HL-60 (cell line): ENCODE results near the gene ZC3H12C.

Experiments used
- CTCF ChIP-seq: IDR thresholded peaks from one replicate; pipeline ENCODE4 v1.5.1; 2011; ENCODE audit warnings: low read length, control low read depth, inconsistent platforms; ENCODE audit not compliant: insufficient read depth
- POLR2AphosphoS5 ChIP-seq: IDR thresholded peaks from 2 replicates; pipeline ENCODE4 v1.6.1; 2012; ENCODE audit warnings: low read depth
- TF ChIP-seq, protein P1 (sequence below): IDR thresholded peaks from 2 replicates; pipeline ENCODE4 v1.6.1; 2012; ENCODE audit warnings: low read depth; ENCODE audit not compliant: insufficient replicate concordance

DNA sequence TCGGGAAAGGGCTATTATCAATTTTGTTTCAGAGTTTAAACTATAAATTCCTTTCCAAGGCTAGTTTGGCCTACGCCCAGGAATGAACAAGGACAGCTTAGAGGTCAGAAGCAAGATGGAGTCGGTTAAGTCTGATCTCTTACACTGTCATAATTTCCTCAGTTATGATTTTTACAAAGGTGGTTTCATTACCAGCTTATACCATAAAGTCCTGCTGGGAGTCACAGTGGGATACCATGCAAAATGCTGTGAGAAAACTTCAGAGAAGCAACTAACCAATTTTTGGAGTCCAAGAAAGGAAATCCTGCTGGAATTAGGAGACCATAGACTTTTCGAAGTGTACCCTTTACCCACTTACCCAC lies 17.4 kb upstream of the ZC3H12C start:
- TF ChIP-seq CTCF (no peak), POLR2AphosphoS5 (no peak)
- TF ChIP-seq, protein P1, sequence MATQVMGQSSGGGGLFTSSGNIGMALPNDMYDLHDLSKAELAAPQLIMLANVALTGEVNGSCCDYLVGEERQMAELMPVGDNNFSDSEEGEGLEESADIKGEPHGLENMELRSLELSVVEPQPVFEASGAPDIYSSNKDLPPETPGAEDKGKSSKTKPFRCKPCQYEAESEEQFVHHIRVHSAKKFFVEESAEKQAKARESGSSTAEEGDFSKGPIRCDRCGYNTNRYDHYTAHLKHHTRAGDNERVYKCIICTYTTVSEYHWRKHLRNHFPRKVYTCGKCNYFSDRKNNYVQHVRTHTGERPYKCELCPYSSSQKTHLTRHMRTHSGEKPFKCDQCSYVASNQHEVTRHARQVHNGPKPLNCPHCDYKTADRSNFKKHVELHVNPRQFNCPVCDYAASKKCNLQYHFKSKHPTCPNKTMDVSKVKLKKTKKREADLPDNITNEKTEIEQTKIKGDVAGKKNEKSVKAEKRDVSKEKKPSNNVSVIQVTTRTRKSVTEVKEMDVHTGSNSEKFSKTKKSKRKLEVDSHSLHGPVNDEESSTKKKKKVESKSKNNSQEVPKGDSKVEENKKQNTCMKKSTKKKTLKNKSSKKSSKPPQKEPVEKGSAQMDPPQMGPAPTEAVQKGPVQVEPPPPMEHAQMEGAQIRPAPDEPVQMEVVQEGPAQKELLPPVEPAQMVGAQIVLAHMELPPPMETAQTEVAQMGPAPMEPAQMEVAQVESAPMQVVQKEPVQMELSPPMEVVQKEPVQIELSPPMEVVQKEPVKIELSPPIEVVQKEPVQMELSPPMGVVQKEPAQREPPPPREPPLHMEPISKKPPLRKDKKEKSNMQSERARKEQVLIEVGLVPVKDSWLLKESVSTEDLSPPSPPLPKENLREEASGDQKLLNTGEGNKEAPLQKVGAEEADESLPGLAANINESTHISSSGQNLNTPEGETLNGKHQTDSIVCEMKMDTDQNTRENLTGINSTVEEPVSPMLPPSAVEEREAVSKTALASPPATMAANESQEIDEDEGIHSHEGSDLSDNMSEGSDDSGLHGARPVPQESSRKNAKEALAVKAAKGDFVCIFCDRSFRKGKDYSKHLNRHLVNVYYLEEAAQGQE, result no peak
